HCT116 (cell line): ENCODE results near the gene FIBP. TPM values are rescaled to one million over a fixed set of nuclear protein-coding genes. Genes with fewer than 3 reads are reported as not detected.

Source experiments
- ATAC-seq: fragments of 200-7000 bp; cut with Tn5 transposase; 2 replicates; pipeline ENCODE4 v1.9.1; 2020; ENCODE audit warnings: mild to moderate bottlenecking, moderate library complexity
- BruUV-seq: library from RNA; stranded (reverse); fragments of 400-500 nt; replicated peaks from 2 replicates; lab custom pipeline; 2021; lab: Mats Ljungman, UMichigan
- CTCF ChIA-PET: fragments of 300-600 bp; sonication (Branson Sonifier 250); formaldehyde crosslinking; loops from one replicate; lab custom pipeline; 2021; ENCODE audit warnings: antibody characterized with exemption; lab: Charles Lee
- POLR2A ChIA-PET: fragments of 300-600, 350-600 bp; sonication (Branson Sonifier 250); formaldehyde crosslinking; loops from one replicate; lab custom pipeline; 2021; ENCODE audit warnings: antibody characterized with exemption; lab: Charles Lee
- RAD21 ChIA-PET, 2 experiments: fragments of 300-600 bp; sonication (Branson Sonifier 250); formaldehyde crosslinking; loops; one replicate each; lab custom pipeline; 2023; ENCODE audit warnings: low total read pairs in 2 of 2; ENCODE audit not compliant: uncharacterized antibody in 2 of 2, unreplicated experiment in 2 of 2, low non-redundant PET in 1 of 2; lab: Charles Lee
- DNase-seq: peaks from one replicate; pipeline ENCODE4 v3.0.0-alpha.2; 2010; ENCODE audit warnings: low read depth, low spot score
- H2AFZ ChIP-seq: fragments of 200-600 bp; shearing (Covaris generic), sonication (generic); 2 replicates; pipeline ENCODE4 v1.6.1; 2017; ENCODE audit warnings: low read depth, mixed run types, mixed read lengths, antibody characterized with exemption, low read length; ENCODE audit not compliant: poor library complexity, severe bottlenecking
- H3K27ac ChIP-seq: 2 replicates; pipeline ENCODE4 v1.5.1; 2012; ENCODE audit warnings: low read depth, low read length
- H3K27me3 ChIP-seq: fragments of 200-600 bp; sonication (generic); 2 replicates; pipeline ENCODE4 v1.6.1; 2016; ENCODE audit warnings: mixed run types, low read length, mixed read lengths; ENCODE audit not compliant: insufficient read depth
- H3K36me3 ChIP-seq, 2 experiments: fragments of 200-500 bp in 1 of 2; fragments of 200-600 bp in 1 of 2; sonication (Bioruptor generic) in 1 of 2; sonication (generic) in 1 of 2; 2 replicates each; pipeline versions ENCODE4 v1.5.1 to v1.6.1; 2014 to 2016; ENCODE audit warnings: low read length in 2 of 2, inconsistent platforms in 1 of 2, mixed read lengths in 1 of 2, mixed run types in 1 of 2; ENCODE audit not compliant: insufficient read depth in 2 of 2, control insufficient read depth in 1 of 2
- H3K4me1 ChIP-seq, 2 experiments: fragments of 200-600 bp in 1 of 2; sonication (generic) in 1 of 2; 2 replicates each; pipeline versions ENCODE4 v1.5.1 to v1.6.1; 2012 to 2017; ENCODE audit warnings: low read length in 2 of 2, inconsistent platforms in 1 of 2, mild to moderate bottlenecking in 1 of 2, mixed read lengths in 1 of 2, mixed run types in 1 of 2, moderate library complexity in 1 of 2; ENCODE audit not compliant: insufficient read depth in 2 of 2, control insufficient read depth in 1 of 2
- H3K4me2 ChIP-seq: fragments of 200-600 bp; sonication (generic); 2 replicates; pipeline ENCODE4 v1.6.1; 2017; ENCODE audit warnings: mixed run types, low read length, mixed read lengths
- H3K4me3 ChIP-seq, 2 experiments: fragments of 200-600 bp in 1 of 2; sonication (generic) in 1 of 2; replicated peaks in 1 of 2; 2 replicates each; pipeline ENCODE4 v1.5.1; 2011 to 2016; ENCODE audit warnings: low read length in 2 of 2, control low read depth in 1 of 2, low read depth in 1 of 2, mild to moderate bottlenecking in 1 of 2, mixed read lengths in 1 of 2, mixed run types in 1 of 2
- H3K79me2 ChIP-seq: fragments of 200-600 bp; sonication (generic); 2 replicates; pipeline ENCODE4 v1.6.1; 2017; ENCODE audit warnings: mild to moderate bottlenecking, mixed run types, low read length, moderate library complexity, mixed read lengths; ENCODE audit not compliant: insufficient read depth
- H3K9ac ChIP-seq: fragments of 200-600 bp; sonication (generic); 2 replicates; pipeline ENCODE4 v1.6.1; 2016; ENCODE audit warnings: low read length, mixed read lengths
- H3K9me2 ChIP-seq: fragments of 200-600 bp; sonication (generic), shearing (Covaris generic); 2 replicates; pipeline ENCODE4 v1.6.1; 2017; ENCODE audit warnings: mixed run types, mild to moderate bottlenecking, moderate library complexity; ENCODE audit not compliant: insufficient read depth
- H3K9me3 ChIP-seq, 2 experiments: fragments of 200-500 bp in 1 of 2; fragments of 200-600 bp in 1 of 2; sonication (Bioruptor generic) in 1 of 2; sonication (generic) in 1 of 2; 2 replicates each; pipeline ENCODE4 v1.6.1; 2014 to 2017; ENCODE audit warnings: low read length in 2 of 2, mixed read lengths in 2 of 2, inconsistent platforms in 1 of 2, low read depth in 1 of 2, mild to moderate bottlenecking in 1 of 2, mixed run types in 1 of 2, moderate library complexity in 1 of 2; ENCODE audit not compliant: control insufficient read depth in 1 of 2, insufficient read depth in 1 of 2
- H4K20me1 ChIP-seq: fragments of 200-600 bp; sonication (generic), shearing (Covaris generic); 2 replicates; pipeline ENCODE4 v1.6.1; 2017; ENCODE audit warnings: mixed run types, mild to moderate bottlenecking, moderate library complexity; ENCODE audit not compliant: insufficient read depth
- CEBPB ChIP-seq: IDR thresholded peaks from 2 replicates; pipeline ENCODE4 v1.6.1; 2012; ENCODE audit warnings: low read depth
- POLR2AphosphoS5 ChIP-seq: IDR thresholded peaks from 2 replicates; pipeline ENCODE4 v1.6.1; 2011; ENCODE audit warnings: mild to moderate bottlenecking, low read depth, low read length, moderate library complexity
- REST ChIP-seq: IDR thresholded peaks from 2 replicates; pipeline ENCODE4 v1.6.1; 2012; ENCODE audit warnings: low read depth
- TCF7L2 ChIP-seq: IDR thresholded peaks from 2 replicates; pipeline ENCODE4 v1.7.0; 2011; ENCODE audit warnings: borderline replicate concordance, inconsistent platforms; ENCODE audit not compliant: insufficient read depth, insufficient read length; ENCODE audit errors: extremely low read depth
- YY1 ChIP-seq: IDR thresholded peaks from 2 replicates; pipeline ENCODE4 v1.6.1; 2011; ENCODE audit warnings: low read length, low read depth, moderate library complexity, mild to moderate bottlenecking; ENCODE audit not compliant: insufficient replicate concordance; ENCODE audit errors: extremely low read depth
- ZFX ChIP-seq: fragments of 450-650 bp; IDR thresholded peaks from 2 replicates; pipeline ENCODE4 v1.6.1; 2017
- intact Hi-C: fragments of 100-400 bp; cut with micrococcal nuclease; formaldehyde crosslinking; loops from 2 replicates; pipeline ENCODE4 v1.10.0; 2022
- total RNA-seq: library from RNA; stranded (reverse); gene quantifications from one replicate; pipeline ENCODE4 v1.2.1, GENCODE V29; 2021; ENCODE audit not compliant: unreplicated experiment

Gene FIBP
- total RNA-seq, 1 experiment from 2014 or later, result 96.0 TPM

- TF ChIP-seq REST (no peak), POLR2AphosphoS5 (peak; percentile 99), TCF7L2 (peak; percentile 50), CEBPB (no peak)
- TF ChIP-seq, all 23 proteins: peak for 6
These were observed 12.0 kb upstream of the FIBP start, which contains the start of gene FOSL1 (continued) for GRCh38 chr11:65900125-65900898.

- no TSS peak for BruUV-seq
- RAD21 ChIA-PET, result no interaction called here
- CTCF ChIA-PET, result interaction anchor here (1.2 to 1.6 kb wide), 2 partner anchors 8 to 40 kb away, joined by 4 to 5 read pairs; no protein-coding TSS in a partner anchor
- POLR2A ChIA-PET, result interaction anchor here (1.3 to 10.9 kb wide), 5 partner anchors 9 to 18 kb away, joined by 5 to 124 read pairs (median 30); partner anchors contain the start of genes CCDC85B and FIBP
- DNase-seq, result no peak
- peak overlapping the region; percentile 99 for H3K9ac ChIP-seq
- peaks cover 25% of the 10 kb centered on the region; the same call in 1 of the 2 replicates for H4K20me1 ChIP-seq
- intact Hi-C loops, result loop anchor here (1.0 kb wide), 1 partner anchor 17 kb away; no protein-coding TSS in a partner anchor
- no peak overlapping the region for H2AFZ ChIP-seq
- no peaks in the 10 kb centered on the region for H3K9me2 ChIP-seq
- peaks cover 64% of the 10 kb centered on the region for H3K79me2 ChIP-seq
- H3K4me1 ChIP-seq, result peaks cover 51 to 80% of the 10 kb centered on the region in 2 experiments
- H3K4me3 ChIP-seq, result peak overlapping the region; percentile 90 to 98
- ATAC-seq, result peak; percentile 4
- H3K27ac ChIP-seq, result peak overlapping the region; percentile 99
- no peaks in the 10 kb centered on the region for H3K9me3 ChIP-seq
- peaks cover 7 to 40% of the 10 kb centered on the region in 2 experiments; a peak in 3 of 4 replicates for H3K36me3 ChIP-seq
- H3K27me3 ChIP-seq, result no peaks in the 10 kb centered on the region
- peak overlapping the region; percentile 71 for H3K4me2 ChIP-seq
- TF ChIP-seq YY1 (no peak), ZFX (peak; percentile 7; the same call in 1 of the 2 replicates)
These were observed 11.3 kb upstream of the FIBP start for GRCh38 chr11:65899356-65900124.
